Stimulated activated CD4-positive, alpha-beta T cell treated with anti-CD3 and anti-CD28 coated beads, TNF-alpha, amount 100 ng/mL, for 1 hour (primary cell): ENCODE results near the gene TAS2R60.
"Not testable (repeated sequence)": the region's sequence is repeated elsewhere in the genome, so short reads cannot be mapped to it uniquely, and the experiment has no call there.

ENCODE experiments used
- DNase-seq, 3 donors: peaks; one replicate each; pipeline ENCODE4 v3.0.0-alpha.2; 2020; ENCODE audit warnings: low read depth in 3 of 3, low spot score in 1 of 3

The TAS2R60 gene

GRCh38 chr7:143410521-143411004 is 32.7 kb upstream of the TAS2R60 start:
- no peak for DNase-seq

- no peak for DNase-seq
These were observed 31.1 kb upstream of the TAS2R60 start for GRCh38 chr7:143411976-143412708.

GRCh38 chr7:143413123-143413522 is 30.1 kb upstream of the TAS2R60 start:
- DNase-seq: no peak

GRCh38 chr7:143415209-143415608 is 28.0 kb upstream of the TAS2R60 start:
- DNase-seq: not testable (repeated sequence)

GRCh38 chr7:143415742-143416397 is 27.4 kb upstream of the TAS2R60 start:
- no peak for DNase-seq

GRCh38 chr7:143416565-143417149 is 26.6 kb upstream of the TAS2R60 start:
- no peak for DNase-seq

GRCh38 chr7:143417734-143418383 is 25.4 kb upstream of the TAS2R60 start:
- DNase-seq: no peak

GRCh38 chr7:143418681-143419458 is 24.4 kb upstream of the TAS2R60 start:
- no peak for DNase-seq

- DNase-seq: no peak
These were observed 23.4 kb upstream of the TAS2R60 start for GRCh38 chr7:143419880-143420279.

- not testable (repeated sequence) for DNase-seq
These were observed 22.6 kb upstream of the TAS2R60 start for GRCh38 chr7:143420624-143421023.

GRCh38 chr7:143422033-143422432 is 21.2 kb upstream of the TAS2R60 start:
- DNase-seq: no peak

GRCh38 chr7:143424476-143424875 is 18.8 kb upstream of the TAS2R60 start:
- not testable (repeated sequence) for DNase-seq

- DNase-seq: no peak
These were observed 16.6 kb upstream of the TAS2R60 start for GRCh38 chr7:143426479-143427142.

- DNase-seq: no peak
These were observed 13.2 kb upstream of the TAS2R60 start for GRCh38 chr7:143429770-143430698.

- no peak for DNase-seq
These were observed 12.1 kb upstream of the TAS2R60 start for GRCh38 chr7:143431109-143431508.

- DNase-seq: no peak
These were observed 9.5 kb upstream of the TAS2R60 start for GRCh38 chr7:143433759-143434158.

GRCh38 chr7:143434660-143435059 is 8.6 kb upstream of the TAS2R60 start:
- DNase-seq: no peak

- no peak for DNase-seq
These were observed 8.0 kb upstream of the TAS2R60 start for GRCh38 chr7:143435266-143435665.

- DNase-seq: no peak
These were observed 6.8 kb upstream of the TAS2R60 start for GRCh38 chr7:143436325-143436946.
